GM23248 (cell line): ENCODE measurements around the gene MT1E.

ENCODE experiments used
- EZH2 ChIP-seq: fragments of 200-600 bp; sonication (generic); IDR thresholded peaks from 2 replicates; pipeline ENCODE4 v1.6.1; 2018; ENCODE audit warnings: antibody characterized with exemption, mild to moderate bottlenecking; ENCODE audit not compliant: insufficient read depth, poor library complexity, severe bottlenecking
- EZH2phosphoT487 ChIP-seq: fragments of 200-600 bp; sonication (generic); IDR thresholded peaks from 2 replicates; pipeline ENCODE4 v1.6.1; 2018; ENCODE audit warnings: antibody characterized with exemption, moderate library complexity, mild to moderate bottlenecking, low read depth; ENCODE audit not compliant: insufficient read depth

DNA sequence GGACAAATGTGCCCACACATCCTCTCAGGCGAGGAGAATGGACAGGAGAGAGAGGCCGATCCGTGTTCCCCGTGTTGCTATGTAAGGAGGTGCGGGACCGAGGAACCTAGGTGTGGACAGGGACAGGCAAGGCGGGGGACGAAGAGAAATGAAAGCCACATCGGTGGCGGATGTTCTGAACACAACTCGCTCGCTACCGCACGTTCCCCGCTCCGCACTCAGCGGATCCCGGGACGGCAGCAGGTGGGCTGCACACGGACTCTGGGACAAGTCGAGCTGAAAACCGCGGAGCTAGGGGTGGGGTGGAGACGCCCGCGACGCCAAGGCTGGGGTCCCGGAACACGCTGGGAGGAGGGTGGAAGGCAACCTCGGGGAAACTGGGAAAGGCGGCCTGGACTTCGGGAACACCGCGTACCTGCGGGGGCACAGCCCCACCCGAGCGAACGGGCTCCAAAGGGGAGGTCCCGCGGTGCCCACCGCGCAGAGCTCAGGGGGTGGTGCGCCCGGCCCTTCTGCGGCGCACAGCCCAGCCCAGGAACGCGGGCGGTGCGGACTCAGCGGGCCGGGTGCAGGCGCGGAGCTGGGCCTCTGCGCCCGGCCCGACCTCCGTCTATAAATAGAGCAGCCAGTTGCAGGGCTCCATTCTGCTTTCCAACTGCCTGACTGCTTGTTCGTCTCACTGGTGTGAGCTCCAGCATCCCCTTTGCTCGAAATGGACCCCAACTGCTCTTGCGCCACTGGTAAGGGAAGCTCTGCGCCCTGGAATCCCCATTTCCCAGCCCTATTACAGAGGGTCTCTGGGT lies at the start of gene MT1E:
- TF ChIP-seq EZH2 (no peak), EZH2phosphoT487 (no peak)
